IgD-negative memory B cell (primary cell): ENCODE data around the gene PCSK1N. TPM values are rescaled to one million over a fixed set of nuclear protein-coding genes. Genes with fewer than 3 reads are reported as not detected.
"Not testable (repeated sequence)": the region's sequence is repeated elsewhere in the genome, so short reads cannot be mapped to it uniquely, and the experiment has no call there.

Source experiments
- H3K27ac Mint-ChIP-seq, 3 donors: one replicate each; pipeline ENCODE4 v1.8.0; 2020 to 2022; ENCODE audit warnings: mild to moderate bottlenecking in 3 of 3, mixed read lengths in 3 of 3, moderate library complexity in 1 of 3
- H3K27me3 Mint-ChIP-seq: one replicate; pipeline ENCODE4 v1.8.0; 2021; ENCODE audit warnings: mixed read lengths
- H3K36me3 Mint-ChIP-seq: one replicate; pipeline ENCODE4 v1.8.0; 2020; ENCODE audit warnings: mild to moderate bottlenecking, mixed read lengths
- H3K4me1 Mint-ChIP-seq, 3 donors: one replicate each; pipeline ENCODE4 v1.8.0; 2020 to 2022; ENCODE audit warnings: mixed read lengths in 3 of 3, mild to moderate bottlenecking in 1 of 3
- H3K4me3 Mint-ChIP-seq, 4 donors: one replicate each; pipeline ENCODE4 v1.8.0; 2020 to 2022; ENCODE audit warnings: mild to moderate bottlenecking in 4 of 4, mixed read lengths in 4 of 4, moderate library complexity in 3 of 4
- H3K9me3 Mint-ChIP-seq, 3 donors: one replicate each; pipeline ENCODE4 v1.8.0; 2020 to 2021; ENCODE audit warnings: mixed read lengths in 3 of 3, mild to moderate bottlenecking in 1 of 3
- polyA plus RNA-seq: library from polyadenylated mRNA; unstranded; fragments of 300-500 nt; fragmentation: Illumina TruSeq; gene quantifications from one replicate; pipeline ENCODE4 v1.2.3, GENCODE V29; 2021

Gene PCSK1N
- polyA plus RNA-seq, 1 donor from 2014 or later: 0.51 TPM

- Mint-ChIP-seq H3K27ac (no peak overlapping the region), H3K27me3 (peaks cover 29% of the 10 kb centered on the region), H3K4me3 (peak overlapping the region in 1 of 4 donors; percentile 30), H3K36me3 (peaks cover 2% of the 10 kb centered on the region), H3K4me1 (peaks cover 2 to 10% (median 9%) of the 10 kb centered on the region in 3 donors), H3K9me3 (peaks cover 0 to 2% (median 0%) of the 10 kb centered on the region in 3 donors)
Measured at GRCh38 chrX:48831136-48831908, 4.1 kb downstream of the PCSK1N start.

GRCh38 chrX:48829016-48829735 is 6.2 kb downstream of the PCSK1N start:
- Mint-ChIP-seq H3K36me3 (peaks cover 5% of the 10 kb centered on the region), H3K4me3 (peak overlapping the region in 1 of 4 donors; percentile 56), H3K4me1 (peaks cover 1 to 7% (median 3%) of the 10 kb centered on the region in 3 donors), H3K27ac (no peak overlapping the region), H3K27me3 (peaks cover 26% of the 10 kb centered on the region), H3K9me3 (no peaks in the 10 kb centered on the region)

- peak overlapping the region in 2 of 4 donors; percentile 45 to 47 for H3K4me3 Mint-ChIP-seq
- no peak overlapping the region for H3K27ac Mint-ChIP-seq
- H3K27me3 Mint-ChIP-seq: peaks cover 23% of the 10 kb centered on the region
- H3K4me1 Mint-ChIP-seq: peaks cover 0 to 3% (median 1%) of the 10 kb centered on the region in 3 donors
- no peaks in the 10 kb centered on the region for H3K9me3 Mint-ChIP-seq
- peaks cover 5% of the 10 kb centered on the region for H3K36me3 Mint-ChIP-seq
Measured at GRCh38 chrX:48827654-48827968, 7.8 kb downstream of the PCSK1N start.

GRCh38 chrX:48826876-48827653 is 8.3 kb downstream of the PCSK1N start:
- Mint-ChIP-seq H3K4me1 (peaks cover 0 to 3% (median 1%) of the 10 kb centered on the region in 3 donors), H3K4me3 (peak overlapping the region in 2 of 4 donors; percentile 45 to 47)

GRCh38 chrX:48826135-48826875 is 9.1 kb downstream of the PCSK1N start, which contains the start of gene ERAS:
ERAS (plus strand) TSS chrX:48826513; CDS start chrX:48829124, 2,611 bp downstream.
- H3K27me3 Mint-ChIP-seq: peaks cover 23% of the 10 kb centered on the region
- H3K36me3 Mint-ChIP-seq: peaks cover 5% of the 10 kb centered on the region
- H3K27ac Mint-ChIP-seq: no peak within 1 kb of the TSS
- peak within 1 kb of the TSS in 3 of 4 donors; percentile 44 to 47 (median 45) for H3K4me3 Mint-ChIP-seq
- H3K9me3 Mint-ChIP-seq: no peaks in the 10 kb centered on the region
- peaks cover 0 to 3% (median 1%) of the 10 kb centered on the region in 3 donors for H3K4me1 Mint-ChIP-seq

More at GRCh38 chrX:48826876-48827653, 8.3 kb downstream of the PCSK1N start:
- Mint-ChIP-seq H3K9me3 (no peaks in the 10 kb centered on the region), H3K27me3 (peaks cover 23% of the 10 kb centered on the region), H3K36me3 (peaks cover 5% of the 10 kb centered on the region), H3K27ac (no peak overlapping the region)

- H3K4me3 Mint-ChIP-seq: no peak overlapping the region
- peaks cover 15% of the 10 kb centered on the region for H3K27me3 Mint-ChIP-seq
- peaks cover 3% of the 10 kb centered on the region for H3K36me3 Mint-ChIP-seq
- H3K9me3 Mint-ChIP-seq: no peaks in the 10 kb centered on the region
- no peak overlapping the region for H3K27ac Mint-ChIP-seq
- peaks cover 0 to 4% (median 3%) of the 10 kb centered on the region in 3 donors for H3K4me1 Mint-ChIP-seq
Measured at GRCh38 chrX:48824066-48824465, 11.3 kb downstream of the PCSK1N start.

GRCh38 chrX:48823053-48823452 is 12.4 kb downstream of the PCSK1N start:
- H3K27me3 Mint-ChIP-seq: peaks cover 13% of the 10 kb centered on the region
- peaks cover 0 to 4% (median 3%) of the 10 kb centered on the region in 3 donors for H3K4me1 Mint-ChIP-seq
- no peaks in the 10 kb centered on the region for H3K9me3 Mint-ChIP-seq
- H3K4me3 Mint-ChIP-seq: no peak overlapping the region
- H3K27ac Mint-ChIP-seq: no peak overlapping the region
- H3K36me3 Mint-ChIP-seq: peaks cover 3% of the 10 kb centered on the region

- H3K4me1 Mint-ChIP-seq, H3K27ac Mint-ChIP-seq: not testable (repeated sequence)
Measured at GRCh38 chrX:48819394-48819793, 16.0 kb downstream of the PCSK1N start.

GRCh38 chrX:48818866-48819265 is 16.5 kb downstream of the PCSK1N start:
- Mint-ChIP-seq H3K27me3 (peaks cover 2% of the 10 kb centered on the region), H3K27ac (no peak overlapping the region), H3K9me3 (no peaks in the 10 kb centered on the region), H3K4me1 (peaks cover 0 to 2% (median 0%) of the 10 kb centered on the region in 3 donors), H3K36me3 (no peaks in the 10 kb centered on the region), H3K4me3 (no peak overlapping the region)

More at GRCh38 chrX:48819394-48819793, 16.0 kb downstream of the PCSK1N start:
- H3K27me3 Mint-ChIP-seq, H3K9me3 Mint-ChIP-seq, H3K36me3 Mint-ChIP-seq, H3K4me3 Mint-ChIP-seq: not testable (repeated sequence)

- Mint-ChIP-seq H3K27ac (no peak overlapping the region), H3K27me3 (peaks cover 2% of the 10 kb centered on the region), H3K4me1 (peaks cover 0 to 2% (median 0%) of the 10 kb centered on the region in 3 donors), H3K36me3 (no peaks in the 10 kb centered on the region), H3K9me3 (no peaks in the 10 kb centered on the region), H3K4me3 (no peak overlapping the region)
Measured at GRCh38 chrX:48818098-48818497, 17.3 kb downstream of the PCSK1N start.

- Mint-ChIP-seq H3K4me1 (peaks cover 0 to 2% (median 0%) of the 10 kb centered on the region in 3 donors), H3K9me3 (no peaks in the 10 kb centered on the region), H3K4me3 (no peak overlapping the region), H3K36me3 (no peaks in the 10 kb centered on the region), H3K27me3 (peaks cover 2% of the 10 kb centered on the region), H3K27ac (no peak overlapping the region)
Measured at GRCh38 chrX:48816014-48816810, 19.2 kb downstream of the PCSK1N start.

GRCh38 chrX:48815266-48815665 is 20.1 kb downstream of the PCSK1N start:
- Mint-ChIP-seq H3K4me3 (no peak overlapping the region), H3K9me3 (no peaks in the 10 kb centered on the region), H3K4me1 (peaks cover 0 to 2% (median 0%) of the 10 kb centered on the region in 3 donors), H3K27me3 (peaks cover 2% of the 10 kb centered on the region), H3K36me3 (peaks cover 2% of the 10 kb centered on the region), H3K27ac (no peak overlapping the region)

- peaks cover 2% of the 10 kb centered on the region for H3K36me3 Mint-ChIP-seq
- H3K27ac Mint-ChIP-seq: no peak overlapping the region
- H3K4me3 Mint-ChIP-seq: no peak overlapping the region
- H3K27me3 Mint-ChIP-seq: peaks cover 2% of the 10 kb centered on the region
- H3K4me1 Mint-ChIP-seq: peaks cover 0 to 1% (median 0%) of the 10 kb centered on the region in 3 donors
- no peaks in the 10 kb centered on the region for H3K9me3 Mint-ChIP-seq
Measured at GRCh38 chrX:48814722-48815121, 20.7 kb downstream of the PCSK1N start.

- Mint-ChIP-seq H3K4me1 (no peaks in the 10 kb centered on the region), H3K27ac (no peak overlapping the region), H3K27me3 (no peaks in the 10 kb centered on the region), H3K9me3 (no peaks in the 10 kb centered on the region), H3K36me3 (peaks cover 2% of the 10 kb centered on the region), H3K4me3 (no peak overlapping the region)
Measured at GRCh38 chrX:48813644-48814043, 21.8 kb downstream of the PCSK1N start.
